Right renal cortex interstitium (tissue), 3 donors: ENCODE measurements around the gene TTC33. TPM values are rescaled to one million over a fixed set of nuclear protein-coding genes. Genes with fewer than 3 reads are reported as not detected.
"Not testable (repeated sequence)": the region's sequence is repeated elsewhere in the genome, so short reads cannot be mapped to it uniquely, and the experiment has no call there.

Experiments used
- DNase-seq, 3 donors: peaks; one replicate each; pipeline ENCODE4 v3.0.0-alpha.2; 2013; ENCODE audit warnings: low read depth in 3 of 3, low spot score in 2 of 3
- polyA plus RNA-seq, 3 donors: library from polyadenylated mRNA; unstranded; fragments of 120-200 nt; gene quantifications; one replicate each; pipeline ENCODE4 v1.2.1, GENCODE V29; 2013; ENCODE audit not compliant: insufficient read length in 3 of 3

Gene TTC33
- polyA plus RNA-seq, 3 donors: 40.4 to 44.8 (median 44.1) TPM

GRCh38 chr5:40722497-40722911, 33.3 kb downstream of the TTC33 start:
- not testable (repeated sequence) for DNase-seq

GRCh38 chr5:40720069-40720468, 35.7 kb downstream of the TTC33 start:
- DNase-seq: no peak

- no peak for DNase-seq
These were observed 38.5 kb downstream of the TTC33 start for GRCh38 chr5:40717281-40717680.

- no peak for DNase-seq
These were observed 39.2 kb downstream of the TTC33 start for GRCh38 chr5:40716590-40716989.

- no peak for DNase-seq
These were observed 39.8 kb downstream of the TTC33 start for GRCh38 chr5:40716000-40716399.

- DNase-seq: no peak
These were observed 41.8 kb downstream of the TTC33 start for GRCh38 chr5:40714001-40714400.

GRCh38 chr5:40710575-40710974, 45.2 kb downstream of the TTC33 start:
- not testable (repeated sequence) for DNase-seq

GRCh38 chr5:40705484-40705883, 50.3 kb downstream of the TTC33 start:
- not testable (repeated sequence) for DNase-seq

- DNase-seq: not testable (repeated sequence)
These were observed 53.7 kb downstream of the TTC33 start for GRCh38 chr5:40702027-40702426.

- no peak for DNase-seq
These were observed 55.5 kb downstream of the TTC33 start for GRCh38 chr5:40700116-40700782.

- DNase-seq: no peak
These were observed 61.3 kb downstream of the TTC33 start for GRCh38 chr5:40694433-40694832.

- DNase-seq: no peak
These were observed 63.9 kb downstream of the TTC33 start for GRCh38 chr5:40691894-40692293.

- no peak for DNase-seq
These were observed 65.5 kb downstream of the TTC33 start for GRCh38 chr5:40690267-40690666.

- DNase-seq: no peak
These were observed 66.3 kb downstream of the TTC33 start for GRCh38 chr5:40689438-40689837.

- DNase-seq: no peak
These were observed 66.8 kb downstream of the TTC33 start for GRCh38 chr5:40688996-40689395.

- peak in 1 of 3 donors; percentile 75 for DNase-seq
These were observed 67.5 kb downstream of the TTC33 start for GRCh38 chr5:40688127-40688761.

- DNase-seq: no peak
These were observed 68.4 kb downstream of the TTC33 start for GRCh38 chr5:40687321-40687720.

- DNase-seq: no peak
These were observed 69.7 kb downstream of the TTC33 start for GRCh38 chr5:40685976-40686486.

- no peak for DNase-seq
These were observed 70.6 kb downstream of the TTC33 start for GRCh38 chr5:40685193-40685592.

- no peak for DNase-seq
These were observed 72.5 kb downstream of the TTC33 start for GRCh38 chr5:40683305-40683704.

- DNase-seq: no peak
These were observed 73.4 kb downstream of the TTC33 start for GRCh38 chr5:40682154-40683017.
